ENCODE results near the gene CRADD.
"Not testable (repeated sequence)": the region's sequence is repeated elsewhere in the genome, so short reads cannot be mapped to it uniquely, and the experiment has no call there.

CRADD gene

DNA sequence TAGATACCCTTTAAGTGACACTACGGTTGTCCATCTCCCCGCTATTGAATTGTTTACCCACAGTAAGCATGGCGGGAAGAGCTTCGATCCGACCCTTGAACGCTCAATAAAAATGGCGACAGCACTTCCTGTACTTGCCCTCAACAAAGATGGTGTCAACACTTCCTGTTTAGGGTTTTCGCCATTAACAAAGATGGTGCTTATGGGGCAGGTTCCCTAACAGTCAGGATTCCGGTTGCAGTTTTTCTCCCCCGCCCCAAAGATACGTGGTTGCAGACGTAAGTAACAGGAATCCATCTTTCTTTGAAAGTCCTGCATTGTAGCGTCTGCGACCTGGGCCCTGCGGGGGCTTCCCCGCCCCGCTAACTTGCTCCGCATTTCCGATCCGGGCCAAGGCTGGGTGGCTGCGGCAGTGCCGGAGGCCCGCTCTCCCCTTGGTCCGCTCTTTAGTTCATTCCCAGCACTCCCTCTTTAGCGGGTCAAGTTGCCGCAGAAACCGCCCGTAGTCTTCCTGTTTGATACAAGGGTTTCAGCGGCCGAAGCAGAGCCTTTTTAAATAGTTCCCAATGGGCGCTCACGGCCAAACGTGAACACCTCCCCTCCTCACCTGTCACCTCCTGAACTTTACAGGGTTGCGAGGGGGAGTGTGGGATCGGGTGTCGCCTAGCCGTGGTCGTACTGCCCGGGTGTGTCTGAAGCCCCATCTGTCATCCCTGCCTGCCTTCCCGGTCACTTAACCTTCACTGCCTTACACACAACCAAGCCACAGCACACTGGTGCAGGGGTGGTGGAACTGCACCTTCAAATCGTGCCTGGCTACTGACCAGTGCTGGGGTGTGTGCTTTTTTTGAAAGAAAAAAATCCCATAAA is at the start of gene CRADD:
Gene CRADD, plus strand, starts transcription at position 181 of the 870 bp plus-strand sequence.
- DNase-seq, result peak; percentile 91

DNA sequence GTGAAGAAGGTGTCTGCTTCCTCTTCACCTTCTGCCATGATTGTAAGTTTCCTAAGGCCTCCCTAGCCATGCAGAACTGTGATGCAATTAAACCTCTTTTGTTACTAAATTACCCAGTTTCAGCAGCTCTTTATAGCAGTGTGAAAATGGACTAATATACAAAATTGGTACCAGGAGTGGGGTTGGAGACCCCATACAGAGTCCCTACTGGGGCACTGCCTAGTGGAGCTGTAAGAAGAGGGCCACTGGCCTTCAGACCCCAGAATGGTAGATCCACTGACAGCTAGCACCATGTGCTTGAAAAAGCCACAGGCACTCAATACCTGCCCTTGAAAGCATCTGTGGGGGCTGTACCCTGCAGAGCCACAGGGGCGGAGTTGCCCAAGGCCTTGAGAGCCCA is 44.8 kb upstream of the CRADD start:
- no peak for DNase-seq

DNA sequence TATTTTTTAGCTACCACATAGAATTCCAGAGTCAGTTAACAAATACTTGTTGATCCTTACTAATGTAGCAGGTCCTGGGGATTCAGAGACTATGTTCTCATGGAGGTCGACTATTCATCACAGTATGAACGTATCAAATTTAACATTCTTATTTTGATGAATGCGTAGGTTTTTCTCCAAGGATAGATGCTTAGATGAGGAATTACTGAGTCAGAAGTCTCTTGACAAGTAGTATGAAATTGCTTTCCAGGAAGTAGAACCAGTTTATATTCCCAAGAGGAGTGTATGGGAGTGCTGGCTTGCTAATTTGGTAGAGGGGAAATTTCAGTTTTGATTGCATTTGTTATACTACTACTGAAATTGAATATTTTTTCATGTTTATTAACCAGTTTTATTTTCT is 42.8 kb upstream of the CRADD start:
- no peak for DNase-seq

DNA sequence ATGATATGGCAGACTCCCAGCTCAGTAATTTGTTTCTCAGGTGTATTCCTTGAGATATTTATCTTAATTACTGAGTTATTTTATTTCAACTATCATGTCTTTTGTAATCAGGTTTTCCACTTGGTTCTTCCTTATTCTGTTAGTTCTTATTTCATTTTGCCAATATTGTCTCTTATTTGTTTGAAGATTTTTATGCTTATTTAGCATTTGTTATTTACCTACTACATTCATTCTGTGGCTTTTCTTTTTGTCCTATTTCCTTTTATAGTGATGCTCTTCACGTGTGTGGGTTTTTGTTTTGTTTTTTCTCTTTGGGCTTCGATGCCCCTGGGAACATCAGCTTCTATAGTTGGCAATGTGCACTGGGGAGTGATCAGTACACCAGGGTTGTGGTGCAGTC is 40.5 kb upstream of the CRADD start:
- DNase-seq, result no peak

DNA sequence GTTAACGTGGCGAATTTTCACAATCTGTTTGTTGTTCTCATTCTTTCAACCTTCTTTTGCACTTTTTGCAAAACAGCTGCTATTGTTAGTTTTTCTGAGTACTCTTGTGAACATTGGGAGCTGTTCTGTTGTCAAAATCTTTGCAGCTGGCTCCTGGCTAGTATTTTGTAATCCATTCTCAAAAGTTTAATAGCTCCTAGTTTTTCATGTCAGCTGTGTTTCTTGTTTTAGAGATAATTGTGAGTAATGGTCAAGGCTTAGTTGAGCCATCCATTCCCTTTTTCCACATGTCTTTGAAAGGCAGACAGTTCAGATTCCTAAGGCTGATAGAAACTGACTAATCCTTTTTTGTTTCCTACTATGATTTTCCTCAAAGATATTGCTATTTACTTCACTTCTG is 39.1 kb upstream of the CRADD start:
- DNase-seq, result no peak

DNA sequence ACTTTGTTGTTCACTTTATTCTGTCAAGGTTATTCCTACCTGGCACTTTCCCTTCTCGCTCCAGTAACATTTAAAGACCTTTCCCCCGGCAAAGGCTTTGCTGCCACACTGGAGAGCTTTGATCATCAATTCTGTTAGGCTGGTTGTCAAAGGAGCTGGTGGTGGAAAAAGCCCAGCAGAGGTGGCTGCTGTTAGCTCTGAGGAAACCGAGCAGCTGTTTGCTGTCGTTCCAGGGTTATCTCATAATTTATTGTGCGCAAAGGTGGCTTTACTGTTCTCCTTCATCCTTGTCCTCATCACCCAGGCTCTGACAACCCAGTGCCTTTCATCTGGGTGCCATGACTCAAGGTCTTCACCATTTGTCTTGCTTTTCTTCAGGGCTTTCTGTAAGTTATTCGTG is 38.2 kb upstream of the CRADD start:
- DNase-seq, result no peak

DNA sequence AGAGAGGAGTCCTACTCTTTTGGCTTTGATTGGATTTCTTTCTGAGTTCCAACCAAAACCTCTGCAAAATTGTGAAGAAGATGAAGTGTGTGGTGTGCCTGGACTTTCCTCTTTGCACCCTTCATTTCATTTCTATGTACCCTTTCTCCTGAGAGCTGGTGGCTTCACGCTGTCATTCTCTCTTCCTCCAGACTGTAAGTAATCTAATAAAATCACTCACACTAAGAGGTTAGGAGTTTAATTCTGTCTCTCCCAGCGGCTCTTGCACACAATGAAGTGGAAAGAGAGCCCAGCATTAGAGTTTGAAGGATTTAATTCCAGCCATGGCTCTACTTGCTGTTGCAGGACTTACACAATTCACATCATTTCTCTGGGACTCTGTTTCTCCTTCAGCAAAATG is 37.8 kb upstream of the CRADD start:
- DNase-seq, result no peak

DNA sequence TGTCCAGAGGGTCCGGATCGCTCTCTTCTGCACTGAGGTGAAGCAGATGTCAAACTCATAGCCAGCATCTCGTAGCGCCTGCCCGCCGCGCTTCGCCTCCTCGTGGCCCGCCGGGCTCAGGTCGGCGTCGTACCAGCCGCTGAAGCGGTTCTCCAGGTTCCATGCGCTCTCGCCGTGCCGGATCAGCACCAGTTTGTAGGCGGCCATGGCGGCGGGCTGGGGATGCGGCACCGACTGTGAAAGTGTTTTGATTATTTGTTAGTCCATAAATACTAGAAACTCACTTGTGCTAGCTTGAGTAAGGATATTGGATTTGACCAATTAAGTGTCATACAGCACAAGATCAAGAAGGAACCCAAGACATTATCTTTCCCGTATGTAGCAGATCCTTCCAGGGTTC is 35.8 kb upstream of the CRADD start:
- DNase-seq, result not testable (repeated sequence)

DNA sequence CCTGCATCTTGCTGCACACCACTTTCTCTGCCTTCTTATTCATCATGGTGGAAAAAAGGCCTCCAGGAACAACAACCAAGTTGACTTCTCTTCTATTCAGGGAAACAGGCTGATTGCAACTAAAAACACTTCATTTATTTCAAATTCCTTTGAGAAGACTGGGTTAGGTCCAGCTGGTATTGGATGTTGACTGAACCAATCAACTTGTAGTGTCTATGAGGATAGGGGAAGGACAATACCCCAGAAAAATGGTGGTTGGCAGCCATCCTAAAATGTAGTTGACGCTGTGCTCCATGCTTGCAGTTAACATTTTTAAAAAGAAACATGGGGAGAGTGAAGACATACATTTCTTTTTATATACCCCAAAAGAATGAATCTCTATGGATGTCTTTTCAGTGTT is 34.4 kb upstream of the CRADD start:
- no peak for DNase-seq

DNA sequence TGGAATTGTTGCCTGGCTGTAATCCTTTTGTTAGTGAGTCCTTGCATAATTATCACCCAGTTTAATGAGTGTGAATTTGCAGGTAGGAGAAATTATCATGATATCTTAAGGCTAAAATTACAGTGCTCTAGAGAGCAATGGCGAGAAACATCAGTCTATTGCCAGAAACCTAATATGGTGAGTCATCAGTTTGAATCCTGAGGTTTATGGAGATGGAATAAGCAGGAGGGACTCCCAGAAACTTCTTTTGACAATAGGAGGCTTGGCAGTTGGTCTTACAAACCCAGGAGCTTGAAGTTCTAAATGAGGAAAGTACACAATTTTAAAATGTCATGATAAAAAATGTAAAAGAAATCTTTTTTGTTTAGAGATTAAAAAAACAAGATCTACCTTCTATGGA is 31.5 kb upstream of the CRADD start:
- peak; percentile 23 for DNase-seq

DNA sequence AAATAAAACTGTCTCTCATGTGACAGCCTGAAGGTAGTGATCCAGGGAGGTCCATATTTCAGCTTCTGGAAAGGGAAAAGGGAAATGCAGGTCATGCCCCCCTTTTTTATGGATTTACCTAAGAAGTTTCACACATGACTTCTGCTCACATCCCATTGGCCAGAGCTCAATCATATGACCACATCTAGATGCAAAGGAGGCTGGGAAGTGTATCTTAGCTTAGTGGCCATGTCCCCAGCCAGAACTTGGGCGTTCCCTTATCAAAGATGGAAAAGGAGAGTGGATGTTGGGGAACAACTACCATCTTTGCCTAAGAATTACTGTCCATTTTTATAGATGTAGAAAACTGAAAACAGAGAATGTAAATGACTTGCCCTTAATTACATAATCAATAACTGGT is 26.5 kb upstream of the CRADD start:
- DNase-seq, result no peak

DNA sequence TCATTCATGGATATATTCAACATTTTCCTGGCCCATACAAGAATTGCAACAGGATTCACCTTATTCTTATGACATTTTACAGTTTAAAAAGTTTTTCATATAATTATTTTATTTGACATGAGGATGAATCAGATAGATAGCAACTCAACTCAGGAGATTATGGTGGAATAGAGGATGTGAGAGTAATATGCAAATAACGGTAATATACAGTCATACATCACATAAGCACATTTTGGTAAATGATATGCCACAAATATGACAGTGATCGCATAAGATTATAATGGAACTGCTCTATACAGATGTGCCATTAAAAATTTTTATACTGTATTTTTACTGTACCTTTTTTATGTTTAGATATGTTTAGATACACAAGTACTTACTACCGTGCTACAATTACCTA is 24.1 kb upstream of the CRADD start:
- DNase-seq, result no peak

DNA sequence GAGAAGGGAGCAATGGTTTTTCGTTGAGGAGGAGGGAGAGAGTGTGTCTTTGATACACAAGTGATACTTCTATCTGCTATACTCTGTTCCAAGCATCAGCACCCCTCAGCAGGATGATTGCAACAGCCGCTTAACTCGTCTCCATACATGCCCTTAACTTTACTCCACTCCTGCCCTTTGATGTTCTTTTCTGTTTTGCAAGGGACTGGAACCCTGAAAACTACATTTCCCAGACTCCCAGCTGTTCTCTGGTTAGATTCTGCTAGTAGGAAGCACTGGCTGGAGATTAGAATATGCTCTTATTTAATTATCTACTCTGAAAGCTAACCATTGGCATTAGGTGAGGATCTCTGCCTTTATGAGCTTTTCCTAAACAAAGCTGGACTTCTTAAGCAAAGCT is 23.5 kb upstream of the CRADD start:
- no peak for DNase-seq

DNA sequence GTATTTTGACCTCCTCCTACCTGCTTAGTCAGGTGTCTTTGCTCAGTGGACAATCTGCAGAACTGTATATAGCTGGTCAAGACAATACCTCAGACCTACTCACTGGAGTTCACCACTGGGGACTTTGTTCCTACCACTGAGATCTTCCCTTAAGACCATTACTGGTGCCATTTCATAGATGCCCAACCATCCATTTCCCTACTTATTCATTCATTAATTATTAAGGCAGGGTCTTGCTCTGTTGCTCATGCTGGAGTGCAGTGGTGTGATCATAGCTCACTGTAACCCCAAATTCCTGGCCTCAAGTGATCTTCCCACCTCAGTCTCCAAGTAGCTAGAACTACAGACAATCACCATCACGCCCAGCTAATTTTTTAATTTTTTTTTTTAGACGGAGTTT is 22.8 kb upstream of the CRADD start:
- DNase-seq, result no peak

DNA sequence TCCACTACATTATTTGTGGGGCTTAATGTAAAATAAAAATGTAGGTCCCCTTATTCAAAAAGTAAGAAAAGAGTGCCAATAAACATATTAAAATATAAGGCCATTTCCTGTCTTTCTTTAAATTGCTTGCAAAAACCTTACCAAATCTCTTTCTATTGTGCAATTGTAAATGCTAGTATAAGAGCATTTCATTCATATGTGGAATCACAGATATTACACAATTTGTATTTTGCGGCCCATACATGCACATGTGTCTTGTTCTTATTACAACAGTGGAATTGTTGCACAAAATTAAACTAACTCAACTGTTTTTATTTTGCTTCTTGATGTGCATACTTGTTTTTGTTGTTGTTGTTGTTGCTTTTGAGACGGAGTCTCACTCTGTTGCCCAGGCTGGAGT is 20.1 kb upstream of the CRADD start:
- no peak for DNase-seq

DNA sequence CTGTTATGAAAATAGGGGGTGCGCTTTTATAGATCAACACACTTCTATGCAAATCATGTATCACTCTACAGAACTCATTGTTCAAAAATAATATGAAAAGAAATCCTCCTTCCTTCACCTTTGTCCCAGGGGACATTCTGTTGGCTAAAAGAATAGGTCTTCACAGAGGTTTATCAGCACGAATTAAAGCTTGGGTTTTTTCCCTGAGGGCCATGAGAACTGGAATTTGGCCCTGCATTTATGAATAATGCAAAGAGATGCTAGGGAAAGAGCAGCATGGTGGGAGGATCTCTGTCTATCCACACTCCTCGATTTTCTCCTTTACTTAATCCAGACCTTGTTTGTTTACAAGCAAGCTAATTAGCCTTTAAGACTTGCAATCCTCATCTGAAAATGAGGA is 16.2 kb upstream of the CRADD start:
- no peak for DNase-seq

DNA sequence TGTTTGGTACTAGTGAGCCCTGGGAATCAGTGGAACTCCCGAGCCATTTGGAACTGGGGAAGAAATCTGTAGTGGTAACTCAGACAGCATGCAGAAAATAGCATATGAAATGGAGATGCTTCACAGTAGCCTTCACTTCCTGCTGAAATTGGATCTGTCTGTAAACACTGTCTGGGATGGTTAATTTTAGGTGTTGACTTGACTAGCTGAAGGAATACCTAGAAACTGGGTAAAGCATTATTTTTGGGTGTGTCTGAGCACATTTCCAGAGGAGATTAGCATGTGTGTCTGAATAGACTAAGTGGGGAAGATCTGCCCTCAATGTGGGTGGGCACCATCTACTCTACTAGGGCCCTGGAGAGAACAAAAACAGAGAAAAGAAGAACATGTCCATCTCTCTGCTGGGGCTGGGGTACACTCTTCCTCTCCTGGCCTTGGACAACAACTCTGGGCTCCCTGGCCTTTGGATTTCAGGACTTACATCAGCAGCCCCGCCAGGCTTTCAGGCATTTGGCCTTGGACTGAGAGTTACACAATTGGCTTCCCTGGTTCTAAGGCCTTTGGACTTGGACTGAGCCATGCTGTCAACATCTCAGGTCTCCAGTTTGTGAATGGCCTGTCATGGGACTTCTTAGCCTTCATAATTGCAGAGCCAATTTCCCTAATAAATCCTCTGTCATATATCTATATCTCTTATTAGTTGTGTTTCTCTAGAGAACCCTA is 14.0 kb upstream of the CRADD start:
- DNase-seq, result no peak

DNA sequence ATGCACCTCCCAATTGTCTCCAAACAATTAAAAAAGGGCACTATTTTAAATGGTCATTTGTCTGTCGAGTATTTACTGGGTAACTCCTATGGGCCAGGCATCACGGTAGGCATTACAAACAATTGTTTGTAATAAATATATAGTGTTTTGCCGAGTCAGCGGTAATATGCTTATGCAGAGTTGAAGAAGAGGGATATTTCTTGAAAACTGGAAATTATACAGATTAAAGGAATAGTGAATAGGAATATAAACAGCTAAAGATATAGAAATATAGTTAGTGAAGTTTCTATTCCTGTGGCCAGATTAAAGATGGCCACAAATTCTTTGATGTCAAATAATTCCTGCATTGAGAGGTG is 13.5 kb upstream of the CRADD start:
- no peak for DNase-seq

DNA sequence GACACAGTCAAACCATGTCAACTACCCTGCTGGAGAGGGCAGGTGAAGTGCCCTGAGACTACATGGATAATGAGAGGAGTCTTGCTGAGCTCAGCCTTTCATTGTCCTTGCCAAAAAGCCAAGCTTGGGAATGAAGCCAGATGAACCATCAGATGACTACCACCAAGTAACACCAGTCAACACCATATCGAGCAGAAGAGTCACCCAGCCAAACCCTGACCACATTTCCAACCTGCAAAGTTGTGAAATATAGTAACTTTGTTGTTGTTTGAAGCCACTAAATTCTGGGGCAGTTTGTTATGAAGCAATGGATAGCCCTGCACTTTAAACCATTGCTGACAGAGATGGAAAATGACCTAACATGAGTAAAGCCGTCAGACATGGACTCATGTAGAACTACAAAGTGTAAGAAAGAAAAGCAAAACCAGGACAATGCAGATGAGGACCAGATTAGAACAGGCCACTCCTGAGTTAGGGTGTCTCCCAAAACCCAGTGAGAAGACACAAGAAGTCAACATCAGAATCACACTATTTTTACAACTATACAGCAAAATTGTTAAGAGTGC is 12.5 kb upstream of the CRADD start:
- no peak for DNase-seq

DNA sequence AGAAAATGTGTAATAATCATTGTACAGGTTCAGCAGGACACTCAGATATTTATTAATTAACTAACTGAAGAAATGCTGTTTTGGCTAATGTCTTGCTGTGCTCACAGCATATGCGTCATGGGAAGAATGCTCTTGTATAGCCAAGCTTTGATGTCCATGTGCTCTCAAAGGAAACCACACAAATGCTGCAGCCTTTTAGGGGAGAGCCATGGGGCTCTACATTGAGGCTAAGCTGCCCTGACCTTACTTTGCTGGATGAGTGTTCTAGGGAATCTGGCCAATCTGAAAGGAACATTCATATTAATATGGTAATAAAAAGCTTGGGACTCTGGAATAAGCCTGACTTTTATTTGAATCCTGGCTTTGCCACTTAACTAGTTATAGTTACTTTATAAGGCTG is 9.5 kb upstream of the CRADD start:
- no peak for DNase-seq

DNA sequence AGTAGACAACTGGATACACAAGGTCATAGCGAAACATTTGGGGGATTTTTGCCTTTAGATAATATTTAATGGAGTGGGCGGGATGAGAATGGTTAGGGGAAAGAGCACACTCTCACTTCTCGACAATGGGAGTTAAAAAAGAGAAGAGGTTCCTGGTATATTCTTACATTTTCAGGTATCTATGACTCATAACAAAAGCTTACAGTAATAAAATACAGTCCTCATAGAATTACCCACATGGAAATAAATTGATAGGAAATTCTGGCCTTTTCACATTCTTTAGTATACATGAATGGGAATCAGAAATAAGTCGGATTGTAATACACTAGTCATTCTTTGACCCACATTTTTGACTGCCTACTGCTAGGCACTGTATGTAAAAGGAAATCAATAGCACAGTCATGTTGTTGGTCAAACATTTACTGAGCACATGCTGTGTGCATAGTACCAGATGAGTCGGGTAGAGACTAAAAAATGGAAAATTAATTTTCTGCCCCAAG is 8.2 kb upstream of the CRADD start:
- DNase-seq, result no peak

DNA sequence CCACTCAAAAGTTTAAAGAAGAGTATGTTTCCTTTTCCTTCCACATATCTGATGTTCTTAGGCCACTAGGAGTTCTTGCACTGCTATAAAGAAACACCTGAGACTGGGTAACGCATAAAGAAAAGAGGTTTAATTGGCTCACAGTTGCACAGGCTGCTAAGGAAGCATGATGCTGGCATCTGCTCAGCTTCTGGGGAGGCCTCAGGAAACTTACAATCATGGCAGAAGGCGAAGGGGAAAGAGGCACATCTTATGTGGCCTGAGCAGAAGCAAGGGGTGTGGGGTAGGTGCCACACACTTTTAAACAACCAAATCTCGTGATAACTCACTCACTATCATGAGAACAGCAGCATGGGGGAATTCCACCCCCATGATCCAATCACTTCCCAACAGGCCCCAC is 7.7 kb upstream of the CRADD start:
- no peak for DNase-seq

DNA sequence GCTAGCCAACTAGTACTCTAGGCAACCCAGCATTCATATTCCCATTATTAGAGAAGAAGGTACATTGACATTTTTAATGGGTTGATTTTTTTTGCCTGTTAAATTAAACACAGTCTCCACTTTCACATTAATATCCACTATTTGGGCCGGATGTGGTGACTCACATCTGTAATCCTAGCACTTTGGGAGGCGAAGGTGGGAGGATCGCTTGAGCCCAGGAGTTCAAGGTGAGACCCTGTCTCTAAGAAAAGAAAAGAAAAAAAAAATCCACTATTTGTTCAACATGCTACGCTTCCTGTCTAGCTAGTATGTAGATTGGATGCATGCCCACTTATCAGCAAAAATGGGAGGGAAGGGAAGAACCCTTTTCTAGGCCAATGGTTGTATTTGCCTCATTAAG is 7.1 kb upstream of the CRADD start:
- no peak for DNase-seq

DNA sequence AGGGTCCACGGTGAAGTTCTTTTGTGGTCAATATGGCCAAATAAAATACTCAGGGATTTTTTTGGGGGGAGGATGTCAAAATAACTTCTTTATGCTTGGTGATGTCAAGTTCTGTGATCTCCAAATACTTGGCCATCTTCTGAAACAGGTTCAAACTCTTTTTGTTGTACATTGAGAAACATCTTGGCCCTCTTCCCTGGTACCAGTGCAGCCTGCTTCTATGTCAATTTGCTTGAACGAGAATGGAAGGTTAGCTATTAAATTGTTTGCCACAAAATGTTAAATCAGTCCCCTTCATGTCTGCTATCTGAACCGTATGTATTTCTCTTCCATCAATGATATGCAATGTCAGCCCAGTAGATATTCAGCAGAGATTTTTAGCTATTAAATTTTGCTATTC is 6.1 kb upstream of the CRADD start:
- no peak for DNase-seq
